A549 treated with Hydrocortisone at 1 μM for 4 hours (cell line): Measurements from ENCODE around the gene ZNF70. TPM values are rescaled to one million over a fixed set of nuclear protein-coding genes. Genes with fewer than 3 reads are reported as not detected.

Source experiments
- total RNA-seq: library from RNA; stranded (reverse); fragments of 200-300 nt; extraction: Qiagen RNA extraction; gene quantifications from 5 replicates; pipeline ENCODE4 v1.2.3, GENCODE V29; 2022

ZNF70 gene
- total RNA-seq, result 0.75 to 1.6 TPM (median 1.0 TPM) in 5 replicates

GRCh38 chr22:23750714-23751440 lies at the start of gene ZNF70:
ZNF70 (minus strand) TSS chr22:23751112; CDS start chr22:23745140, 5,972 bp downstream.

GRCh38 chr22:23786752-23787599 lies 36.1 kb upstream of the ZNF70 start, which contains the start of gene SMARCB1:
SMARCB1 (plus strand) TSS chr22:23786966; CDS start chr22:23787170, 204 bp downstream.

GRCh38 chr22:23772649-23773473 lies 21.9 kb upstream of the ZNF70 start, which contains the start of gene MMP11:
MMP11 (plus strand) TSS chr22:23772849; CDS start chr22:23772871, 22 bp downstream.

DNA sequence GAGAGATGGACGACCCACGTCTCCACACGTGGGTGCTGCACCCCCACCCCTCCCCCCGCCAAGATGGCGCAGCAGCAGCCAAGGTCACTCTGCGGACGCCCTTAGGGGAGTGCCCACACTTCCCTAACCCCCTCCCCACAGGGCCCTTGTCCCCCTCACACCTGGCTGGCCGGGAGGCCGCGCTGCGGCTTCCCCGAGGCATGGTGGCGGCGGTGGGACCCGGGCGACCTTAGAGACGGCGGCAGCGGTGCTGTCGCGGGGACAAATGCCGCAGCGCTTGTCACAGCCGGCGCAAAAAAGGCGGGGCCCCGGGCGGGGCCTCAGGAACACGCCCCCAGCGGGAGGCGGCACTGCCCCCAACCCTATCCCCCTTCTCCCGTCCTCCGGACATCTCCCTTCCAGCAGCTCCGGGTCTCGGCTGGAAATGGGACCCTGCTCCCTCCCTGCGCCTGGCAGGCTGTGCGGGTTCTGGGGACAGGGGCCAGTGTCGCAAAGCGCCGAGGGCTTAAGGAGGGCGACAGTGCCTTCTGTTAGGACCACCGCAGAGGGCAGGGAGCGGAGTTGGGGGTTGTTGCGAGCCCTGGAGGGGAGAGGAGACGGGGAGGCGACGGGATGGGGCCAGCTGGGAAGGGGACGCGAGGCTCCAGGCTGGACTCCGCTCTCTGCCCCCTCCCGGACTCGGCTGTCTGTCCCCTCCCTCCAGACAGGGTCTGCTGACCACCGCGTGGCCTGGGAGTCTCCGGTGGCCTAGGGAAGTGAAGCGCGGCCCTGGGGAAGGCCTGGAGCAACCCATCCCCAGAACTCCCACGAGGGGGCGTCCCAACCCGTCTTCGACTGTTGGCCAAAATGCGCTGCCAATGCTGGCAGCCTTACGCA lies 17.0 kb upstream of the ZNF70 start, which contains the start of gene CHCHD10:
CHCHD10 (minus strand) TSS at position 300 of the 876 bp plus-strand sequence; CDS start at position 202, 98 bp downstream.

GRCh38 chr22:23762842-23763578 lies 12.1 kb upstream of the ZNF70 start, which contains the start of gene C22orf15:
C22orf15 (plus strand) TSS chr22:23762990; CDS start chr22:23763307, 317 bp downstream.

DNA sequence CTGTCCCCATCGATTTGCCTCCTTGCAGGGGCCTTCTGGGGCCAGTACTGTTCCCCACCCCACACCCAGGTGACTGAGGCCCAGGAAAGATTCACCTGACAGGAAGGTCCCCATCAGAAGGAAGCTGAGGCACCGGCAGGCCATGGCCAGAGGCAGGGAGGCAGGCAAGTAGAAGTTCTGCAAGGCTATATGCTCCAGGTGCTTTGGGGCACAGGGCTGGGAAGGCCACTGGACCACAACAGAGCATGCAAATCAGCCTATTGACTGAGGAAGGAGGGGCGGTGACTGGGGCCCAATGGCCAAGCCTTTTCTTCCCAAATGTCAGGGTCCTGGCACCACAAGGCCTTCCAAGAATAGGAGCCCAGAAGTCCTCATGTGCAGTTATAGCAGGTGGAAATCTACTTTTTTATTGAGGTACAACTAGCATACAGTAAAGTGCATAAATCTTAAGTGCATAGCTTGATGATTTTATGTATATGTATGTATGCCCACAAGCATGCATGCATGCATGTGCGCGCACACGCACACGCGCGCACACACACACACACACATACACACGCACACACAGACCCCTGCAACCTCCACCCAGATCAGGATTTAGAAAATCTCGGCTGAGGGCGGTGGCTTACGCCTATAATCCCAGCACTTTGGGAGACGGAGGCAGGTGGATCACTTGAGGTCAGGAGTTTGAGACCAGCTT lies 3.5 kb upstream of the ZNF70 start, which contains the start of gene VPREB3:
VPREB3 (minus strand) TSS at position 206 of the 700 bp plus-strand sequence; CDS start at position 144, 62 bp downstream.

GRCh38 chr22:23690713-23691112 lies 60.2 kb downstream of the ZNF70 start, which contains the start of gene RGL4:
RGL4 (plus strand) TSS chr22:23691013; CDS start chr22:23692031, 1,018 bp downstream.

Other genes with a start within 250 kb of the ZNF70 start
- not detected in 5 replicates for gene IGLL1, start 170.8 kb downstream of the ZNF70 start, total RNA-seq
- gene DRICH1, start 118.8 kb downstream of the ZNF70 start, total RNA-seq, result 0.10 to 0.36 TPM (median 0.22 TPM) in 3 of 5 replicates, not detected in the others
- not detected in 5 replicates for gene RGL4, start 60.1 kb downstream of the ZNF70 start, total RNA-seq
- gene VPREB3, start 3.3 kb upstream of the ZNF70 start, total RNA-seq, result 0.45 to 1.2 TPM (median 1.1 TPM) in 5 replicates
- gene C22orf15, start 11.9 kb upstream of the ZNF70 start, total RNA-seq, result not detected in 5 replicates
- gene CHCHD10, start 16.9 kb upstream of the ZNF70 start, total RNA-seq, result 67.1 to 200 TPM (median 191 TPM) in 5 replicates
- gene MMP11, start 21.7 kb upstream of the ZNF70 start, total RNA-seq, result 0.23 to 0.46 TPM (median 0.37 TPM) in 5 replicates
- 48.9 to 57.6 TPM (median 51.3 TPM) in 5 replicates for gene SMARCB1, start 35.9 kb upstream of the ZNF70 start, total RNA-seq
- 0.16 to 0.71 TPM (median 0.55 TPM) in 5 replicates for gene DERL3, start 87.9 kb upstream of the ZNF70 start, total RNA-seq
- 8.4 to 10.4 TPM (median 9.8 TPM) in 5 replicates for gene SLC2A11, start 106.8 kb upstream of the ZNF70 start, total RNA-seq
- 412 to 972 TPM (median 905 TPM) in 5 replicates for gene MIF, start 143.3 kb upstream of the ZNF70 start, total RNA-seq
- gene GSTT2B, start 210.1 kb upstream of the ZNF70 start, total RNA-seq, result 0.22 to 0.36 TPM (median 0.33 TPM) in 5 replicates
- 1.6 to 1.9 TPM (median 1.7 TPM) in 5 replicates for gene DDTL, start 215.8 kb upstream of the ZNF70 start, total RNA-seq
- gene DDT, start 223.3 kb upstream of the ZNF70 start, total RNA-seq, result 99.3 to 172 TPM (median 158 TPM) in 5 replicates
- 0.13 to 0.15 TPM in 2 of 5 replicates, not detected in the others for gene GSTT2, start 229.0 kb upstream of the ZNF70 start, total RNA-seq